Endothelial cell of umbilical vein (primary cell): ENCODE data around the gene GAS2L2. TPM values are rescaled to one million over a fixed set of nuclear protein-coding genes. Genes with fewer than 3 reads are reported as not detected.

Experiments used
- BruUV-seq: library from RNA; stranded (reverse); fragments of 400-500 nt; replicated peaks from 2 replicates; lab custom pipeline; 2021; lab: Mats Ljungman, UMichigan
- CTCF ChIA-PET: fragments of 300-600, 350-600 bp; sonication (Branson Sonifier 250); formaldehyde crosslinking; loops from one replicate; lab custom pipeline; 2021; ENCODE audit warnings: antibody characterized with exemption, inconsistent platforms; lab: Charles Lee
- POLR2A ChIA-PET: fragments of 300-600, 350-600 bp; sonication (Branson Sonifier 250); formaldehyde crosslinking; loops from one replicate; lab custom pipeline; 2021; ENCODE audit warnings: antibody characterized with exemption, inconsistent platforms; lab: Charles Lee
- DNase-seq: peaks from one replicate; pipeline ENCODE4 v3.0.0-alpha.2; 2011; ENCODE audit warnings: low read depth, low spot score
- FAIRE-seq: peaks from 2 replicates; lab custom pipeline; 2011; peaks lifted over from hg19 to GRCh38; lab: Jason Lieb, UNC
- H2AFZ ChIP-seq: 2 replicates; pipeline ENCODE4 v1.6.0; 2012; ENCODE audit warnings: low read depth, low read length, control low read depth, inconsistent platforms
- H3K27ac ChIP-seq: 2 replicates; pipeline ENCODE4 v1.5.1; 2011; ENCODE audit warnings: low read depth, mild to moderate bottlenecking, control low read depth, low read length, moderate library complexity; ENCODE audit not compliant: insufficient read depth
- H3K27me3 ChIP-seq, 2 experiments: 2 replicates each; pipeline versions ENCODE4 v1.6.0 to v1.6.1; 2011; ENCODE audit warnings: low read length in 2 of 2, mixed read lengths in 1 of 2; ENCODE audit not compliant: control insufficient read depth in 2 of 2, insufficient read depth in 2 of 2
- H3K36me3 ChIP-seq, 2 experiments: 2 replicates in 1 of 2; 3 replicates in 1 of 2; pipeline ENCODE4 v1.5.1; 2011; ENCODE audit warnings: low read length in 2 of 2, mild to moderate bottlenecking in 1 of 2, moderate library complexity in 1 of 2; ENCODE audit not compliant: control insufficient read depth in 2 of 2, insufficient read depth in 2 of 2; ENCODE audit errors: extremely low read depth in 1 of 2
- H3K4me1 ChIP-seq: 3 replicates; pipeline ENCODE4 v1.5.1; 2011; ENCODE audit warnings: mild to moderate bottlenecking, low read length; ENCODE audit not compliant: control insufficient read depth, insufficient read depth; ENCODE audit errors: extremely low read depth
- H3K4me2 ChIP-seq: 2 replicates; pipeline ENCODE4 v1.6.1; 2011; ENCODE audit warnings: low read length, control low read depth, mixed read lengths; ENCODE audit not compliant: insufficient read depth
- H3K4me3 ChIP-seq, 3 experiments: fragments of 200-600 bp in 1 of 3; sonication (generic), shearing (Covaris generic) in 1 of 3; replicated peaks in 1 of 3; 2 replicates each; pipeline ENCODE4 v1.5.1; 2011 to 2016; ENCODE audit warnings: control low read depth in 3 of 3, low read length in 3 of 3, mild to moderate bottlenecking in 2 of 3, inconsistent platforms in 1 of 3, low read depth in 1 of 3, moderate library complexity in 1 of 3; ENCODE audit not compliant: insufficient read depth in 1 of 3
- H3K79me2 ChIP-seq: 2 replicates; pipeline ENCODE4 v1.6.0; 2012; ENCODE audit warnings: low read length, inconsistent platforms; ENCODE audit not compliant: control insufficient read depth, insufficient read depth
- H3K9ac ChIP-seq: replicated peaks from 2 replicates; pipeline ENCODE3; 2011; ENCODE audit warnings: low read length, control low read depth; ENCODE audit not compliant: insufficient read depth; ENCODE audit errors: extremely low read depth
- H3K9me1 ChIP-seq: replicated peaks from 3 replicates; pipeline ENCODE4 v1.6.0; 2011; ENCODE audit warnings: mild to moderate bottlenecking, low read length; ENCODE audit not compliant: control insufficient read depth, insufficient read depth; ENCODE audit errors: extremely low read depth
- H3K9me3 ChIP-seq: replicated peaks from 2 replicates; pipeline ENCODE4 v1.5.1; 2012; ENCODE audit warnings: low read length, inconsistent platforms; ENCODE audit not compliant: control insufficient read depth, insufficient read depth
- H4K20me1 ChIP-seq: replicated peaks from 2 replicates; pipeline ENCODE3; 2011; ENCODE audit warnings: mild to moderate bottlenecking, low read length; ENCODE audit not compliant: control insufficient read depth, insufficient read depth; ENCODE audit errors: extremely low read depth
- CTCF ChIP-seq, 2 donors: IDR thresholded peaks; 1 replicate in 1 of 2; 2 replicates in 1 of 2; pipeline ENCODE4 v1.5.1; 2011; ENCODE audit warnings: low read length in 2 of 2, mild to moderate bottlenecking in 2 of 2, moderate library complexity in 2 of 2, control low read depth in 1 of 2, inconsistent platforms in 1 of 2, low read depth in 1 of 2; ENCODE audit not compliant: insufficient read depth in 1 of 2; ENCODE audit errors: extremely low read depth in 1 of 2
- EZH2 ChIP-seq: IDR thresholded peaks from 2 replicates; pipeline ENCODE4 v1.6.1; 2012; ENCODE audit warnings: borderline replicate concordance, low read depth, mild to moderate bottlenecking, moderate library complexity, low read length, inconsistent platforms; ENCODE audit not compliant: severe bottlenecking
- FOS ChIP-seq: IDR thresholded peaks from 2 replicates; pipeline ENCODE4 v1.6.1; 2011; ENCODE audit warnings: mild to moderate bottlenecking, low read length, moderate library complexity, borderline replicate concordance; ENCODE audit not compliant: insufficient read depth
- GATA2 ChIP-seq: IDR thresholded peaks from 2 replicates; pipeline ENCODE4 v1.7.0; 2011; ENCODE audit warnings: low read depth, mild to moderate bottlenecking, moderate library complexity, mixed read lengths, low read length; ENCODE audit not compliant: insufficient read length, insufficient read depth
- JUN ChIP-seq: IDR thresholded peaks from 2 replicates; pipeline ENCODE4 v1.6.1; 2011; ENCODE audit warnings: borderline replicate concordance, low read depth; ENCODE audit not compliant: insufficient read length, insufficient read depth
- MAX ChIP-seq: IDR thresholded peaks from 2 replicates; pipeline ENCODE4 v1.6.1; 2011; ENCODE audit not compliant: insufficient read depth, insufficient read length
- MYC ChIP-seq: IDR thresholded peaks from one replicate; pipeline ENCODE4 v1.6.1; 2011; ENCODE audit warnings: mild to moderate bottlenecking, low read depth, low read length
- POLR2A ChIP-seq: IDR thresholded peaks from 2 replicates; pipeline ENCODE4 v1.6.1; 2012; ENCODE audit warnings: low read depth, mild to moderate bottlenecking, control low read depth, low read length
- POLR2AphosphoS5 ChIP-seq: IDR thresholded peaks from 2 replicates; pipeline ENCODE4 v1.6.1; 2012; ENCODE audit warnings: low read depth, mild to moderate bottlenecking, control low read depth, low read length, moderate library complexity; ENCODE audit not compliant: insufficient read depth
- dilution Hi-C: fragments of 300-500 bp; cut with MboI; formaldehyde crosslinking; loops from one replicate; pipeline ENCODE4 v1.15.0; 2019; ENCODE audit warnings: low sequenced_read_pairs; ENCODE audit not compliant: extremely low pct_ligation_motif_present
- intact Hi-C: fragments of 100-400 bp; cut with micrococcal nuclease; formaldehyde crosslinking; loops from one replicate; pipeline ENCODE4 v1.10.0; 2022
- polyA plus RNA-seq, 4 experiments: library from polyadenylated mRNA; depleted of rRNA in 3 of 4; stranded (reverse) in 3 of 4; unstranded in 1 of 4; fragments of >200 nt; gene quantifications; 2 replicates each; pipeline versions ENCODE4 v1.2.1 to v1.2.3, GENCODE V29; 2011 to 2012; ENCODE audit warnings: missing spikeins in 1 of 4
- total RNA-seq: library from RNA; stranded (reverse); gene quantifications from 2 replicates; pipeline ENCODE4 v1.2.3, GENCODE V29; 2021

Gene GAS2L2
- total and polyA plus RNA-seq, 2 donors (not counting 3 experiments of a cell fraction or from before 2014, with no cell fraction given): not detected

GRCh38 chr17:35729405-35729833 is 23.6 kb downstream of the GAS2L2 start:
- H3K4me3 ChIP-seq: no peak overlapping the region
- no peak overlapping the region for H2AFZ ChIP-seq
- H3K79me2 ChIP-seq: no peaks in the 10 kb centered on the region
- DNase-seq (no peak), FAIRE-seq (no peak)
- no peak overlapping the region for H3K9ac ChIP-seq
- dilution Hi-C loops: loop anchor here (25.0 kb wide), 1 partner anchor 117 kb away; no protein-coding TSS in a partner anchor
- H3K4me1 ChIP-seq: peaks cover 4% of the 10 kb centered on the region
- H4K20me1 ChIP-seq: no peaks in the 10 kb centered on the region
- intact Hi-C loops: no loop called here
- no TSS peak for BruUV-seq
- POLR2A ChIA-PET: no interaction called here
- H3K27ac ChIP-seq: no peak overlapping the region
- H3K27me3 ChIP-seq: peaks cover 3 to 6% of the 10 kb centered on the region in 2 experiments
- H3K4me2 ChIP-seq: no peak overlapping the region
- no peaks in the 10 kb centered on the region for H3K9me3 ChIP-seq
- no peak for TF ChIP-seq FOS
- no peak for TF ChIP-seq CTCF (IDR thresholded peaks at IDR 0.05; ENCODE audit: extremely low read depth in 1 of 2, insufficient read depth in 1 of 2, low read depth in 1 of 2, low read length in 2 of 2)
- no peak for TF ChIP-seq POLR2A
- TF ChIP-seq MYC: no peak
- no peak for TF ChIP-seq JUN
- TF ChIP-seq POLR2AphosphoS5: no peak
- TF ChIP-seq GATA2: no peak
- no peak for TF ChIP-seq EZH2
- TF ChIP-seq MAX: no peak
- no peaks in the 10 kb centered on the region for H3K9me1 ChIP-seq
- CTCF ChIA-PET: interaction anchor here (1.0 kb wide), 1 partner anchor 18 kb away, joined by 3 read pairs; no protein-coding TSS in a partner anchor
- peaks cover 8 to 14% of the 10 kb centered on the region in 2 experiments for H3K36me3 ChIP-seq
